ENCODE results near the gene LCP2. TPM values are rescaled to one million over a fixed set of nuclear protein-coding genes. Genes with fewer than 3 reads are reported as not detected.

Gene LCP2
- total and polyA plus RNA-seq, 7 experiments from 2014 or later, result 189 to 414 (median 295) TPM

DNA sequence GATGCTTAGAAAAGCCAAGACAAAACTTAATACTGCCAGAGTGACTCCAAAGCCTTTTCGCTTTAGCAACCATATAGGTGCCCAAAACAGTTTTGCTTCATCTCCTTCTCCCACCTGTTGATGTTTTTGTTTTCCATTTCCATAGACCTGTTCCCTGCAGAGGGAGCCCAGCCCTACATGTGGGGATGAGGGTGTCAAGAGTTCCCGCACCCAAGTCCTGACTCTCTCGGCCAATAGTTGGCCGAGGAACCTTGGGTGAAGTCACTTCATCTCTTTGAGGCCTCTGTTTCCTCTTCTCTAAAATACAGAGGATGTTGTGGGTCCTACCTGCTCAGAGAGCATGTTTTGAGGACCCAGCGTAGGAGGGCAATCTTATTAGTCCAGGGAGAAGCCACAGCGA is 38.5 kb upstream of the LCP2 start:
- Mint-ChIP-seq H3K36me3 (peaks cover 0 to 5% (median 0%) of the 10 kb centered on the region in 5 donors), H3K9me3 (peaks cover 0 to 3% (median 0%) of the 10 kb centered on the region in 11 donors), H3K27me3 (peaks cover 0 to 2% (median 0%) of the 10 kb centered on the region in 5 donors), H3K4me3 (peak overlapping the region in 9 of 10 donors; percentile 62 to 82 (median 73)), H3K4me1 (peaks cover 0 to 72% (median 39%) of the 10 kb centered on the region in 7 donors), H3K27ac (peak overlapping the region in 6 of 9 donors; percentile 80 to 98 (median 94))
- Histone ChIP-seq H3K27me3 (ENCODE audit: control insufficient read depth in 2 of 2, insufficient read depth in 2 of 2, low read length in 2 of 2) (no peaks in the 10 kb centered on the region), H3K27ac (ENCODE audit: low read depth, low read length) (peak overlapping the region; percentile 87), H3K36me3 (ENCODE audit: control insufficient read depth in 2 of 3, insufficient read depth in 3 of 3, low read length in 3 of 3) (no peaks in the 10 kb centered on the region), H3K4me3 (ENCODE audit: low read length) (no peak overlapping the region), H3K4me1 (ENCODE audit: control insufficient read depth in 2 of 2, insufficient read depth in 2 of 2, low read length in 2 of 2) (peaks cover 58 to 68% of the 10 kb centered on the region in 2 donors), H3K9me3 (ENCODE audit: control insufficient read depth in 2 of 3, low read length in 3 of 3) (no peaks in the 10 kb centered on the region)
- ATAC-seq (no peak), DNase-seq (peak in 2 of 9 donors; percentile 13 to 25)
- CTCF ChIA-PET, result interaction anchor here (4.3 to 7.3 kb wide), 3 partner anchors 41 to 111 kb away, joined by 92 to 278 read pairs (median 177); partner anchors contain the start of gene LCP2
- intact Hi-C loops (cut with micrococcal nuclease), result loop anchor here (1.0 to 10.0 kb wide), 4 partner anchors 33 to 681 kb away; no protein-coding TSS in a partner anchor
- POLR2A ChIA-PET, result interaction anchor here (4.1 to 7.1 kb wide), 3 partner anchors 38 to 61 kb away, joined by 26 to 59 read pairs (median 28); partner anchors contain the start of gene LCP2

GRCh38 chr5:170334626-170335025 is 37.0 kb upstream of the LCP2 start:
- Mint-ChIP-seq H3K27ac (no peak overlapping the region), H3K9me3 (peaks cover 0 to 5% (median 0%) of the 10 kb centered on the region in 11 donors), H3K4me3 (peak overlapping the region in 4 of 10 donors; percentile 77 to 82 (median 81)), H3K27me3 (peaks cover 0 to 3% (median 0%) of the 10 kb centered on the region in 5 donors), H3K4me1 (peaks cover 0 to 72% (median 39%) of the 10 kb centered on the region in 7 donors), H3K36me3 (peaks cover 0 to 5% (median 0%) of the 10 kb centered on the region in 5 donors)
- POLR2A ChIA-PET, result interaction anchor here (0.7 to 10.0 kb wide), 15 partner anchors 9 to 89 kb away, joined by 3 to 391 read pairs (median 6); partner anchors contain the start of gene LCP2
- intact Hi-C loops (cut with micrococcal nuclease), result loop anchor here (5.0 to 10.0 kb wide), 4 partner anchors 232 to 1853 kb away; partner anchors contain the start of gene STK10 (in 1 of the 2)
- Histone ChIP-seq H3K4me3 (ENCODE audit: low read length) (peak overlapping the region; percentile 40), H3K36me3 (ENCODE audit: control insufficient read depth in 2 of 3, insufficient read depth in 3 of 3, low read length in 3 of 3) (no peaks in the 10 kb centered on the region), H3K27ac (ENCODE audit: low read depth, low read length) (peak overlapping the region; percentile 87), H3K27me3 (ENCODE audit: control insufficient read depth in 2 of 2, insufficient read depth in 2 of 2, low read length in 2 of 2) (no peaks in the 10 kb centered on the region), H3K4me1 (ENCODE audit: control insufficient read depth in 2 of 2, insufficient read depth in 2 of 2, low read length in 2 of 2) (peaks cover 72 to 81% of the 10 kb centered on the region in 2 donors), H3K9me3 (ENCODE audit: control insufficient read depth in 2 of 3, low read length in 3 of 3) (no peaks in the 10 kb centered on the region)
- ATAC-seq, result no peak
- DNase-seq, result peak in 1 of 9 donors; percentile 20
- CTCF ChIA-PET, result interaction anchor here (1.5 to 7.9 kb wide), 11 partner anchors 12 to 108 kb away, joined by 4 to 120 read pairs (median 8); partner anchors contain the start of gene LCP2

DNA sequence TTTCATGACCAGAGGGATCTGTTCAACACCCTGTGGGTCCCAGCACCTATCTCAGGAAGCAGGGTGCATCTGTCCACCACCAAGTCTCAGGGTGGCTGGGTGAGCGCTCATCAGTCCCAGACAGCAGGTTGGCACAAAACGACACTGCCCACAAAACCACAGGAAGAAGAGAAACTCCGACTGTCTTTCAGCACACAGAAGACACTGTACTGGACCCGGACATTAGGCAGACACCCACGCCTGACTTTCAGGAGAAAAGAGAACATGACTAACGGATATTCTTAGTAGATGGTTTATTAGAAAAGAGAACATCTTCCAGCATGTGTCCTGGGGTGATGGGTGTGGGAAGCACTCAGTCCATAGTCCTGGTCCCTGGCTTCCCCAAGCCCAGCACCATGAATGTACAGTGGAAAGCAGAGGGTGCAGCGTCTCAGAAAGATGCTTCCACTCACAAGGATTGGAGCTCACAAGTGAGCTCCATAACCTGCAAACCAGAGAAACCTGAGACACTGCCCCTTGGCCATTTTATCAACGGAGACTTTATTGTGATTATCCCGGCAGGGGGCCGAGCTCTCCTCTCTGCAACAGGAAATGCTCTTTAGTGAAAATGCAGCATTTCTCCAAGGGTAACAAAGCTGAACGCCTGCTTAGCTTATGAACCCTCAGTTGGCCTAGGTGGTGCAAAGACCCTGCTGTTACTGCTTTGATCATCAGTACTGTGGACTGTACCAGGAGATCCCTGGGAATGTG is 35.8 kb upstream of the LCP2 start:
- no peaks in the 10 kb centered on the region for H3K27me3 ChIP-seq (ENCODE audit: control insufficient read depth in 2 of 2, insufficient read depth in 2 of 2, low read length in 2 of 2)
- peak overlapping the region; percentile 40 for H3K4me3 ChIP-seq (ENCODE audit: low read length)
- ChIA-PET CTCF (interaction anchor here (1.0 to 7.9 kb wide), 12 partner anchors 10 to 107 kb away, joined by 3 to 120 read pairs (median 8); partner anchors contain the start of gene LCP2), POLR2A (interaction anchor here (0.7 to 10.0 kb wide), 10 partner anchors 10 to 71 kb away, joined by 3 to 391 read pairs (median 24); partner anchors contain the start of gene LCP2)
- intact Hi-C loops (cut with micrococcal nuclease), result loop anchor here (5.0 to 10.0 kb wide), 3 partner anchors 301 to 1854 kb away; partner anchors contain the start of gene STK10 (in 1 of the 2)
- ATAC-seq, result peak; percentile 36
- peaks cover 0 to 5% (median 0%) of the 10 kb centered on the region in 11 donors for H3K9me3 Mint-ChIP-seq
- H3K4me1 ChIP-seq (ENCODE audit: control insufficient read depth in 2 of 2, insufficient read depth in 2 of 2, low read length in 2 of 2), result peaks cover 79 to 87% of the 10 kb centered on the region in 2 donors
- peaks cover 0 to 3% (median 0%) of the 10 kb centered on the region in 5 donors for H3K27me3 Mint-ChIP-seq
- peak in 6 of 9 donors; percentile 36 to 61 (median 50) for DNase-seq
- H3K4me3 Mint-ChIP-seq, result peak overlapping the region in 4 of 10 donors; percentile 77 to 82 (median 81)
- H3K9me3 ChIP-seq (ENCODE audit: control insufficient read depth in 2 of 3, low read length in 3 of 3), result no peaks in the 10 kb centered on the region
- H3K27ac Mint-ChIP-seq, result no peak overlapping the region
- H3K36me3 Mint-ChIP-seq, result peaks cover 0 to 5% (median 0%) of the 10 kb centered on the region in 5 donors
- H3K36me3 ChIP-seq (ENCODE audit: control insufficient read depth in 2 of 3, insufficient read depth in 3 of 3, low read length in 3 of 3), result no peaks in the 10 kb centered on the region
- peak overlapping the region; percentile 87 for H3K27ac ChIP-seq (ENCODE audit: low read depth, low read length)
- peaks cover 0 to 65% (median 30%) of the 10 kb centered on the region in 7 donors for H3K4me1 Mint-ChIP-seq

DNA sequence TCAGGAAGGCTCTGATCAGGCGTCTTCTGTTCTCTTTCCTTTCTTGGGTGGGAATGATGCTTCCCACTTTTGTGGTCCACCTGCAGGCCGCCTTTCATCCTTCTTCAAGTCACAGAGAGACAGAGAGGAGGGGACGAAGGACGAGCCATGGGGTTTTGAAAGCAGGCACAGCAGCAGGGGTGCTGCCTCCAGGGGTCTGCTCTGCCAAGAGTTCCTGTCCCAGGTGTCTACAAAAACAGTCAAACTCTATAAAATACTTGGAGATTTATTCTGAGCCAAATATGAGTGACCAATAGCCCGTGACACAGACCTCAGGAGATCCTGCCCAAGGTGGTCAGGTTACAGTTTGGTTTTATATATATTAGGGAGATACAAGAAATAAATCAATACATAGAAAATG is 34.5 kb upstream of the LCP2 start:
- H3K27ac ChIP-seq (ENCODE audit: low read depth, low read length), result peak overlapping the region; percentile 87
- no peaks in the 10 kb centered on the region for H3K36me3 ChIP-seq (ENCODE audit: control insufficient read depth in 2 of 3, insufficient read depth in 3 of 3, low read length in 3 of 3)
- ChIA-PET CTCF (interaction anchor here (1.3 to 7.9 kb wide), 8 partner anchors 11 to 106 kb away, joined by 3 to 120 read pairs (median 9); partner anchors contain the start of gene LCP2), POLR2A (interaction anchor here (0.6 to 10.0 kb wide), 13 partner anchors 8 to 106 kb away, joined by 3 to 391 read pairs (median 9); partner anchors contain the start of gene LCP2)
- peaks cover 0 to 52% (median 17%) of the 10 kb centered on the region in 7 donors for H3K4me1 Mint-ChIP-seq
- H3K9me3 ChIP-seq (ENCODE audit: control insufficient read depth in 2 of 3, low read length in 3 of 3), result no peaks in the 10 kb centered on the region
- peaks cover 0 to 3% (median 0%) of the 10 kb centered on the region in 5 donors for H3K27me3 Mint-ChIP-seq
- H3K4me3 ChIP-seq (ENCODE audit: low read length), result peak overlapping the region; percentile 48
- DNase-seq (no peak), ATAC-seq (no peak)
- H3K9me3 Mint-ChIP-seq, result peaks cover 0 to 5% (median 0%) of the 10 kb centered on the region in 11 donors
- H3K27ac Mint-ChIP-seq, result no peak overlapping the region
- peaks cover 88 to 91% of the 10 kb centered on the region in 2 donors for H3K4me1 ChIP-seq (ENCODE audit: control insufficient read depth in 2 of 2, insufficient read depth in 2 of 2, low read length in 2 of 2)
- H3K27me3 ChIP-seq (ENCODE audit: control insufficient read depth in 2 of 2, insufficient read depth in 2 of 2, low read length in 2 of 2), result no peaks in the 10 kb centered on the region
- peaks cover 0 to 5% (median 0%) of the 10 kb centered on the region in 5 donors for H3K36me3 Mint-ChIP-seq
- H3K4me3 Mint-ChIP-seq, result peak overlapping the region in 2 of 10 donors; percentile 77 to 80
- intact Hi-C loops (cut with micrococcal nuclease), result loop anchor here (5.0 to 10.0 kb wide), 3 partner anchors 303 to 1855 kb away; partner anchors contain the start of gene STK10 (in 1 of the 2)

DNA sequence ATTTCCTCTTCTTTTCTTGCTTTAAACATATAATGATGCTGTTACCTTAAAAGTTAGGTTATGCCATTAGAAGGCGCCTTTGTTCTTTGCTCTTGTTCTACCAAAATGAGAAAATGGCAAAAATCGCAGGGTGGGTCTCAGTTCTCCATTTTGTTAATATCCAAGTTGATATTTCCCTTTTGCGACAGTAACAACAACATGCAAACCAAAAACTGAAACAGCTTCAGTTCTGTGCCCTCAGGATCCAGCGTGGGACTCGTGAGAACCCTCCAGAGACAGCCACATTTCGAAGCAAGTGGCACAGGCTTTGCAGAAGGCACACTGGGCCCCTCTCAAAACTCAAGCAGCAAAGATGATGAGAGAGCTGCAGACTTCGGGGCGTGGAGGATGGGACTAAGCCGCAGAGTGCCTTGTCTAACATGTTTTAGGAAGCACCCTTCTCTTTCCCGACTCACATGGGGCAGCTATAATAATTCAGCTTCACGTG is 33.0 kb upstream of the LCP2 start:
- POLR2A ChIA-PET, result interaction anchor here (0.8 to 10.0 kb wide), 16 partner anchors 10 to 86 kb away, joined by 3 to 391 read pairs (median 7); partner anchors contain the start of gene LCP2
- H3K4me3 Mint-ChIP-seq, result no peak overlapping the region
- ATAC-seq (peak; percentile 5), DNase-seq (peak in 2 of 9 donors; percentile 28 to 31)
- no peaks in the 10 kb centered on the region for H3K9me3 ChIP-seq (ENCODE audit: control insufficient read depth in 2 of 3, low read length in 3 of 3)
- H3K4me1 ChIP-seq (ENCODE audit: control insufficient read depth in 2 of 2, insufficient read depth in 2 of 2, low read length in 2 of 2), result peaks cover 74 to 81% of the 10 kb centered on the region in 2 donors
- H3K27me3 ChIP-seq (ENCODE audit: control insufficient read depth in 2 of 2, insufficient read depth in 2 of 2, low read length in 2 of 2), result no peaks in the 10 kb centered on the region
- CTCF ChIA-PET, result interaction anchor here (0.6 to 7.9 kb wide), 10 partner anchors 9 to 1849 kb away, joined by 3 to 120 read pairs (median 8); partner anchors contain the start of gene LCP2
- H3K27me3 Mint-ChIP-seq, result peaks cover 0 to 3% (median 0%) of the 10 kb centered on the region in 5 donors
- H3K36me3 Mint-ChIP-seq, result peaks cover 0 to 4% (median 0%) of the 10 kb centered on the region in 5 donors
- H3K4me1 Mint-ChIP-seq, result peaks cover 3 to 42% (median 7%) of the 10 kb centered on the region in 7 donors
- no peak overlapping the region for H3K27ac Mint-ChIP-seq
- H3K27ac ChIP-seq (ENCODE audit: low read depth, low read length), result peak overlapping the region; percentile 87
- H3K36me3 ChIP-seq (ENCODE audit: control insufficient read depth in 2 of 3, insufficient read depth in 3 of 3, low read length in 3 of 3), result no peaks in the 10 kb centered on the region
- peak overlapping the region; percentile 43 for H3K4me3 ChIP-seq (ENCODE audit: low read length)
- intact Hi-C loops (cut with micrococcal nuclease), result loop anchor here (1.0 to 10.0 kb wide), 10 partner anchors 17 to 1857 kb away; partner anchors contain the start of genes LCP2 (in 2 of the 2), SPDL1 (in 1 of the 2) and STK10 (in 1 of the 2)
- H3K9me3 Mint-ChIP-seq, result peaks cover 0 to 5% (median 0%) of the 10 kb centered on the region in 11 donors
